GM18498 (cell line): ENCODE results near the gene HGD.
"Not testable (repeated sequence)": the region's sequence is repeated elsewhere in the genome, so short reads cannot be mapped to it uniquely, and the experiment has no call there.

Source experiments
- ATAC-seq: cut with Tn5 transposase; IDR thresholded peaks from one replicate; pipeline ENCODE4 v1.9.1; 2021; ENCODE audit warnings: mild to moderate bottlenecking, moderate library complexity; ENCODE audit not compliant: unreplicated experiment

The HGD gene

GRCh38 chr3:120640231-120640630 is 41.8 kb downstream of the HGD start:
- no peak for ATAC-seq

GRCh38 chr3:120638820-120639219 is 43.2 kb downstream of the HGD start:
- not testable (repeated sequence) for ATAC-seq

GRCh38 chr3:120637851-120638559 is 44.0 kb downstream of the HGD start:
- ATAC-seq, result no peak

DNA sequence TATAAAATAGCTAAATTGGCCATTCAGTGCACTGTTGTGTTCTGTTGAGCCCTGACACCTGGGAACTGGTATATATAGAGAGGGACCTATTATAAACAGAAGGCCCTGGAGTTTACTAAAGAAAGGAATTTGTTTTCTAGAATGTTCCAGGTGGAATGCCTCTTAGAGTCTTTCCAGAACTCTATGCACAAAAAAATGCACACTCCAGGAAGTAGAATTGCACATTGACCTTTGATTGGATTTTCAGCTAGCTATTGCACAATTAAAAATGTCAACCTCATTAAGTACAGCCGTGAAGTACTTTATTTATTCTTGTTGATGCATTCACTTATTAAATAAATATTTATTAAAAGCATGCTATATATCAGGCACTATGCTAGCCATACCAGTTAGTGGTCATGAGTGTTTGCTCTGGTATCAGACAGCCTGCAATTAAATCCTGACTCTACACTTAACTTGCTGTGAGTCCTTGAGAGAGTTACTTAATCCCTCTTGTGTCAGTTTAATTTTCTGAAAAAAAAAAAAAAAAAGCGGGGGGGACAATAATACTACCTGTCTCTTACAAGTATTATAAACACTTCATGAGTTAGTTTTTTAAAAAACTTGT is 45.1 kb downstream of the HGD start:
- ATAC-seq, result no peak

DNA sequence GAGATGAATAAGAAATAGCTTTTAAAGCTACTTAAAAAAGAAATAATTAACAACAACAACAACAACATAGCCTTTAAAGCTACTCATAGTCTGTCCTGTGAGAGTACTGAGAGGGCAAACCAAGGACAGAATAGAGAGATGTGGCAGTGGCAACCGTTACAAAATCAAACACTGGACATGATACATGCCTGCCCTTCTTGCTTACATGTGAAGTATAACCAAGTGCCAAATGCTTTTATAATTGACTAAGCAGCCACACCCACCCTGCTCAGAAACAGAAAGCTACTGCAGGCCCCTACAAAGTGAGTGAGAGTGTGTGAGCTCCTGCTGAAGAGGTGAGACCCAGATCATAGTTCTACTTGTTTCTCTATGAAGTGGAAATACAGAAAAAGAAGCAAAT is 47.5 kb downstream of the HGD start:
- no peak for ATAC-seq

DNA sequence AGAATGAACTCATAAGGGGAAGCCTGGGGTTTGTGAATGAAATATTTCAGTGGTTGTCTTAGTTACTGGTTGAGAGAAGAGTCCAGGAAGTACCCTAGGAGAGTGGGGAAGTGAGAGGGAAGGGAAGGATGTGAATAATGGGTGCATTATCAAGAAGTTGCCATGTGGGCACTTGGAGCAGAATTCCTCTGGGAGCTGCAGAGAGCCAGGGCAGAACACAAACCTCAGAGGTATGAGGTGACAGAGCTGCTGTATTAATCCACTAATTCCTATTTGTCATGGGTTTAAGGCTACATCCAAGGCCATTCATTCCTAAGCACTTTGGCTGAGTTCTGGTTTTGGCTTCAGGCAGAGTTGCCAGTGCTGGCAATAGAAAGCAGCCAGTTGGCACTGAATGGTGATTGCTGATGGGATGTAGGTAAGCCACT is 56.9 kb downstream of the HGD start:
- no peak for ATAC-seq

- ATAC-seq, result no peak
Observed at GRCh38 chr3:120623727-120624093, 58.3 kb downstream of the HGD start.

- ATAC-seq, result no peak
Observed at GRCh38 chr3:120622870-120623726, 58.9 kb downstream of the HGD start.

DNA sequence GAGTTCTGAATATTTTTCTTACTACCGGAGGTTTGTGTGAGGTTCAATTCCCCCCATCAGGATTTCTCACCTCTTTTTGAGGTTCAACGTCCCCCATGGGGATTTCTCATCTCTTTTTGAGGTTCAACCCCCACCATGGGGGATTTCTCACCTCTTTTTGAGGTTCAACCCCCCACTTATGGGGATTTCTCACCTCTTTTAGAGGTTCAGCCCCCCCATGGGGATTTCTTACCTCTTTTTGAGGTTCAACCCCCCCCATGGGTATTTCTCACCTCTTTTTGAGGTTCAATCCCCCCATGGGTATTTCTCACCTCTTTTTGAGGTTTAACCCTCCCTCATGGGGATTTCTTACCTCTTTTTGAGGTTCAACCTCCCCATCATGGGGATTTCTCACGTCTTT is 59.6 kb downstream of the HGD start:
- no peak for ATAC-seq

- ATAC-seq, result not testable (repeated sequence)
Observed at GRCh38 chr3:120616745-120617144, 65.3 kb downstream of the HGD start.

- no peak for ATAC-seq
Observed at GRCh38 chr3:120615847-120616609, 66.0 kb downstream of the HGD start.

GRCh38 chr3:120614765-120615164 is 67.3 kb downstream of the HGD start:
- ATAC-seq, result no peak

- no peak for ATAC-seq
Observed at GRCh38 chr3:120608506-120608905, 73.5 kb downstream of the HGD start.

DNA sequence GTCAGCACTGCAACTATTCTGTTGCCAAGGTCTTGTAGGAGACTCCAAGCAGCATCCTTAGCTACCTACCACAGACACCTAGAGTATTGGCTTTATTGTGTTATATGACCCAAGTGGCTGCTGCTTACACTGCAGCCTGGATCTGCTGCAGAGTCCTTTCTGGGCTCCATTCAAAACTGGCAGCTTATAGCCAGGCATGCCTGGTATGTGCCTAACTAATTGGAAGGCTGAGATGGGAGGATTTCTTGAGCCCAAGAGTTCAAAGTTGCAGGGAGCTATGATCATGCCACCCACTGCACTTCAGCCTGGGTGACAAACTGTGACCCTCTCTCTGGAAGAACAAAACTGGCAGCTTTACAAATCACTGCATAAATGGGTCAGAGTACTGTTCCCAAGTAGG is 77.3 kb downstream of the HGD start:
- no peak for ATAC-seq

DNA sequence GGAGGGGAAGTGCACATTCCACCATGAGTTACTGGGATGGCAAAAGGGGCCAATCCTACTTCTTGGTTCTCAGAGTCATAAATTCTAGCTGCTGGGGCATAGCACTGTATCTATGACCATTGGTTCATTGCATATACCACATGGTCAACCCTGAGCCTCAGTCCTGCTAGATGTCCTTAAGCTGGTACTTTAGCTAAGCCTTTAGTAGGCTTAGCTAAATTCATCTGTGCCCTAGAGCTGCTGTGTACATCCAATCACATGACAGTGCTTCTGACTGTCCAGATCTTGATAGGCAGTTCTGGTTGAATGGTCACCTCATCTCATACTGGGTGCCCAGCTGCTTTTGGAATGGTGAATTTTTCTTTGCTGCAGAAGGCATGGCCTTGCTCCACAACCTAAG is 77.7 kb downstream of the HGD start:
- no peak for ATAC-seq

GRCh38 chr3:120602682-120603081 is 79.4 kb downstream of the HGD start:
- ATAC-seq, result no peak

GRCh38 chr3:120601554-120601953 is 80.5 kb downstream of the HGD start:
- ATAC-seq, result no peak

- no peak for ATAC-seq
Observed at GRCh38 chr3:120599211-120599610, 82.8 kb downstream of the HGD start.

- ATAC-seq, result peak; percentile 44
Observed at GRCh38 chr3:120597445-120598049, 84.5 kb downstream of the HGD start.

DNA sequence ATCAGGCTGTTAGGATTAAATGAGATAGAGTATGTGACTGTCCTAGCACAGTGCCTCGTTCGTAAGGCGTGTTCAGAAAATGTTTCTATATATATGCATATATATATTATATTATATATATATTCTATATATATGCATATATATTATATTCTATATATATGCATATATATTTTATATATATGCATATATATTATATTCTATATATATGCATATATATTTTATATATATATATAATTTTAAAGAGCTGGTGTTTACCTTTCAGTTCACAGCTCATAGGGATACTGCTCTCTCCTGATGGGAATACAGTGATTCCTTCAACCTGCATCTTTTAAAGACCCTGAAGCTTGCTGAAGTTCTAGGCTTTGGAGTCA is 85.2 kb downstream of the HGD start:
- no peak for ATAC-seq
